SU-DHL-6 (cell line): Measurements from ENCODE around the gene FRS2.

Experiments used
- H2AFZ ChIP-seq: fragments of 200-600 bp; sonication (generic); 2 replicates; pipeline ENCODE4 v1.6.1; 2014; ENCODE audit warnings: low read depth, mild to moderate bottlenecking, moderate library complexity, mixed read lengths, antibody characterized with exemption, low read length; ENCODE audit not compliant: severe bottlenecking
- H3F3A ChIP-seq: fragments of 200-600 bp; shearing (Covaris generic); 2 replicates; pipeline ENCODE4 v1.6.0; 2016; ENCODE audit warnings: antibody characterized with exemption, mild to moderate bottlenecking; ENCODE audit not compliant: insufficient read depth
- H3K27ac ChIP-seq: fragments of 200-600 bp; sonication (generic); 2 replicates; pipeline ENCODE4 v1.5.1; 2016; ENCODE audit warnings: low read depth, mild to moderate bottlenecking, low read length, moderate library complexity, mixed read lengths
- H3K27me3 ChIP-seq: fragments of 200-600 bp; sonication (generic), shearing (Covaris generic); 2 replicates; pipeline ENCODE4 v1.6.0; 2014; ENCODE audit warnings: mild to moderate bottlenecking, low read length
- H3K36me3 ChIP-seq: fragments of 200-600 bp; sonication (generic); 2 replicates; pipeline ENCODE4 v1.6.1; 2014; ENCODE audit warnings: mild to moderate bottlenecking, low read length, mixed read lengths
- H3K4me2 ChIP-seq: fragments of 300-600, 200-600 bp; shearing (Covaris generic), sonication (generic); 2 replicates; pipeline ENCODE4 v1.6.0; 2014; ENCODE audit warnings: low read length, low read depth, mild to moderate bottlenecking; ENCODE audit not compliant: poor library complexity, severe bottlenecking
- H3K4me3 ChIP-seq: fragments of 200-600 bp; sonication (generic); 2 replicates; pipeline ENCODE4 v1.5.1; 2014; ENCODE audit warnings: antibody characterized with exemption, low read length, mild to moderate bottlenecking, mixed read lengths; ENCODE audit not compliant: insufficient read depth, poor library complexity, severe bottlenecking
- H3K79me2 ChIP-seq: fragments of 200-600 bp; sonication (generic); 2 replicates; pipeline ENCODE4 v1.6.1; 2014; ENCODE audit warnings: mild to moderate bottlenecking, low read length, moderate library complexity; ENCODE audit not compliant: insufficient read depth
- H3K9ac ChIP-seq: fragments of 200-600 bp; sonication (generic); 2 replicates; pipeline ENCODE4 v1.7.0; 2014; ENCODE audit warnings: mild to moderate bottlenecking, low read length
- H3K9me2 ChIP-seq: fragments of 200-600 bp; sonication (generic); replicated peaks from 2 replicates; pipeline ENCODE4 v1.6.1; 2014; ENCODE audit warnings: low read length; ENCODE audit not compliant: insufficient read depth
- H3K9me3 ChIP-seq: fragments of 200-600 bp; sonication (generic); 2 replicates; pipeline ENCODE4 v1.6.1; 2014; ENCODE audit warnings: low read length, mixed read lengths; ENCODE audit not compliant: insufficient read depth
- H4K20me1 ChIP-seq: fragments of 200-600 bp; sonication (generic); 2 replicates; pipeline ENCODE4 v1.6.1; 2014; ENCODE audit warnings: low read depth, mild to moderate bottlenecking, antibody characterized with exemption, low read length, moderate library complexity, mixed read lengths
- CTCF ChIP-seq: fragments of 200-600 bp; sonication (generic); IDR thresholded peaks from one replicate; pipeline ENCODE4 v1.5.1; 2017; ENCODE audit warnings: antibody characterized with exemption, mild to moderate bottlenecking, low read length, moderate library complexity; ENCODE audit not compliant: insufficient read depth, poor library complexity, severe bottlenecking
- EZH2phosphoT487 ChIP-seq: fragments of 200-600 bp; sonication (generic), shearing (Covaris generic); conservative IDR thresholded peaks from 2 replicates; pipeline ENCODE4 v1.6.1; 2018; ENCODE audit warnings: mild to moderate bottlenecking, antibody characterized with exemption, low read length, moderate library complexity, mixed read lengths

The FRS2 gene

GRCh38 chr12:69440016-69440415 is 30.2 kb upstream of the FRS2 start:
- Histone ChIP-seq H3K4me3 (no peak overlapping the region), H3K9me3 (no peaks in the 10 kb centered on the region), H3K36me3 (no peaks in the 10 kb centered on the region), H4K20me1 (no peaks in the 10 kb centered on the region), H3K9me2 (no peaks in the 10 kb centered on the region), H3K9ac (no peak overlapping the region), H2AFZ (no peak overlapping the region), H3K4me2 (no peak overlapping the region), H3K79me2 (no peaks in the 10 kb centered on the region), H3K27me3 (no peaks in the 10 kb centered on the region), H3F3A (no peaks in the 10 kb centered on the region), H3K27ac (no peak overlapping the region)
- TF ChIP-seq CTCF (no peak), EZH2phosphoT487 (no peak)

GRCh38 chr12:69440886-69441285 is 29.3 kb upstream of the FRS2 start:
- H3K79me2 ChIP-seq: no peaks in the 10 kb centered on the region
- H3K36me3 ChIP-seq: no peaks in the 10 kb centered on the region
- H3K9me2 ChIP-seq: no peaks in the 10 kb centered on the region
- H3K9ac ChIP-seq: no peak overlapping the region
- H2AFZ ChIP-seq: no peak overlapping the region
- no peak overlapping the region for H3K4me3 ChIP-seq
- TF ChIP-seq EZH2phosphoT487 (no peak), CTCF (no peak)
- no peaks in the 10 kb centered on the region for H3F3A ChIP-seq
- no peaks in the 10 kb centered on the region for H3K27me3 ChIP-seq
- H3K9me3 ChIP-seq: no peaks in the 10 kb centered on the region
- no peak overlapping the region for H3K4me2 ChIP-seq
- no peak overlapping the region for H3K27ac ChIP-seq
- no peaks in the 10 kb centered on the region for H4K20me1 ChIP-seq

- no peak for TF ChIP-seq CTCF
- TF ChIP-seq EZH2phosphoT487: no peak
- Histone ChIP-seq H3K4me3 (no peak overlapping the region), H3K27me3 (no peaks in the 10 kb centered on the region), H3K36me3 (no peaks in the 10 kb centered on the region), H3K27ac (no peak overlapping the region), H3K4me2 (no peak overlapping the region), H3K9ac (no peak overlapping the region), H2AFZ (no peak overlapping the region), H3K9me3 (no peaks in the 10 kb centered on the region), H4K20me1 (no peaks in the 10 kb centered on the region), H3K9me2 (no peaks in the 10 kb centered on the region), H3F3A (no peaks in the 10 kb centered on the region), H3K79me2 (no peaks in the 10 kb centered on the region)
Measured at GRCh38 chr12:69442894-69443293, 27.3 kb upstream of the FRS2 start.
